GM12891 (cell line): ENCODE measurements around the gene CTNNA1.

Source experiments
- POLR2A ChIP-seq: IDR thresholded peaks from 2 replicates; pipeline ENCODE4 v1.6.1; 2011; ENCODE audit warnings: low read depth, low read length, control low read depth
- POLR2AphosphoS5 ChIP-seq: IDR thresholded peaks from 2 replicates; pipeline ENCODE4 v1.6.1; 2011; ENCODE audit warnings: low read depth, low read length, control low read depth
- TAF1 ChIP-seq: IDR thresholded peaks from 2 replicates; pipeline ENCODE4 v1.6.1; 2011; ENCODE audit warnings: low read depth, low read length, control low read depth

GRCh38 chr5:138737494-138738265 lies 15.5 kb upstream of the CTNNA1 start:
- no peak for TF ChIP-seq POLR2AphosphoS5
- TF ChIP-seq POLR2A, result no peak
- no peak for TF ChIP-seq TAF1
